Gastroesophageal sphincter (tissue), 4 donors: ENCODE data around the gene NEDD4L. TPM values are rescaled to one million over a fixed set of nuclear protein-coding genes. Genes with fewer than 3 reads are reported as not detected.

Experiments used
- ATAC-seq: fragments of 150-250 bp; one replicate; pipeline ENCODE4 v1.9.1; 2016; ENCODE audit warnings: mild to moderate bottlenecking, moderate library complexity
- H3K27ac ChIP-seq, 4 donors: fragments of 200-600 bp; sonication (generic) in 3 of 4; 1 replicate in 3 of 4; 2 replicates in 1 of 4; pipeline ENCODE4 v1.5.1; 2016 to 2019
- H3K27me3 ChIP-seq: fragments of 200-600 bp; sonication (generic); one replicate; pipeline ENCODE4 v1.5.1; 2019
- H3K36me3 ChIP-seq, 2 donors: fragments of 200-600 bp; sonication (generic); one replicate each; pipeline ENCODE4 v1.5.1; 2019; ENCODE audit warnings: control low read depth in 1 of 2
- H3K4me1 ChIP-seq, 3 donors: fragments of 200-600 bp; sonication (generic); 1 replicate in 2 of 3; 2 replicates in 1 of 3; pipeline ENCODE4 v1.5.1; 2016 to 2019; ENCODE audit warnings: control low read depth in 2 of 3
- H3K4me3 ChIP-seq, 2 donors: fragments of 200-600 bp; sonication (generic); one replicate each; pipeline ENCODE4 v1.5.1; 2019; ENCODE audit warnings: mild to moderate bottlenecking in 1 of 2, moderate library complexity in 1 of 2
- H3K9me3 ChIP-seq, 3 donors: fragments of 200-600 bp; sonication (generic); one replicate each; pipeline ENCODE4 v1.5.1; 2017 to 2019; ENCODE audit warnings: control low read depth in 2 of 3
- EP300 ChIP-seq: sonication (generic); formaldehyde crosslinking; IDR thresholded peaks from one replicate; pipeline ENCODE4 v1.6.1; 2017; ENCODE audit warnings: antibody characterized with exemption, mild to moderate bottlenecking
- POLR2A ChIP-seq, 2 donors: fragments of 450-650 bp; IDR thresholded peaks; one replicate each; pipeline ENCODE4 v1.6.1; 2017; ENCODE audit warnings: antibody characterized with exemption in 2 of 2, mild to moderate bottlenecking in 2 of 2, moderate library complexity in 1 of 2
- POLR2AphosphoS5 ChIP-seq: sonication (generic); formaldehyde crosslinking; IDR thresholded peaks from one replicate; pipeline ENCODE4 v1.6.1; 2017; ENCODE audit warnings: antibody characterized with exemption
- WGBS, 2 donors: methylation state at CpG; one replicate each; pipeline ENCODE4 v1.1.5; 2018; ENCODE audit warnings: low coverage in 1 of 2; 5-methylcytosine and 5-hydroxymethylcytosine counted together
- total RNA-seq, 4 donors: library from RNA; depleted of rRNA; stranded (reverse); fragments of >200 nt; gene quantifications; one replicate each; pipeline ENCODE4 v1.1.0, GENCODE V29; 2016
- TF ChIP-seq, protein P1 (sequence below), 4 experiments: fragments of 200-600 bp in 2 of 4; fragments of 450-650 bp in 2 of 4; sonication (generic) in 1 of 4; IDR thresholded peaks; one replicate each; pipeline ENCODE4 v1.5.1; 2017 to 2019; ENCODE audit warnings: antibody characterized with exemption in 4 of 4, mild to moderate bottlenecking in 2 of 4, moderate library complexity in 2 of 4

NEDD4L gene
- total RNA-seq, 4 donors from 2014 or later: 37.0 to 50.9 (median 43.0) TPM

DNA sequence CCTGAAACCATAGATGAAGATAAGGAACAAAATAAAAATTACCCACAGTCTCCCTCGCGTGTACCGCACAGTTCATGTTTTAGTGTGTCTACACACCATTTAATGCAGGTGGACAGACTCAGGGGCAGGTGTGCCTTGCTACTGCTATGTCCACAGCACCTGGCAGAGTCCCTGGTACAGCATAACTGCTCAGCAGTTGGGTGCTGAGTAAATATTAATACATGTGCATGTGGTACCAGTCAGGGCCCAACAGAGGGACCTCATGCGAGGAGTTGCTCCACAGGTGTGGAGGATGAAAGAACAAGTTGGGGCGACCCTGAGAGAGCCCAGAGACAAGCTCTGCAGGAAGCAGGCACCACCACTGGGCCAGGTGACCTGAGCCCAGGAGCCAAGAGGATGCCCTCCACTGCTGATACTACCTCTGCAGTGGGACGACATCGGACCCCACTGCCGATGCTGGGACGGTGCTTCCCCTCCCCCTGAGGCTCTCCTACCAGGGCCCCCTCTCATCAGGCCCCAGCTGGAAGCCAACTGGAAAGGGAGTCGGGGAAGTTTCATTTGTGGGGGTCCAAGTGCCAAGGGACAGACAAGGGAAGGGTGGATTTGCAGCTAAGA is 100.8 kb downstream of the NEDD4L start:
- no peak for ATAC-seq

GRCh38 chr18:58146099-58146498 is 102.1 kb downstream of the NEDD4L start:
- H3K9me3 ChIP-seq: no peaks in the 10 kb centered on the region
- no peaks in the 10 kb centered on the region for H3K36me3 ChIP-seq
- TF ChIP-seq, protein P1, sequence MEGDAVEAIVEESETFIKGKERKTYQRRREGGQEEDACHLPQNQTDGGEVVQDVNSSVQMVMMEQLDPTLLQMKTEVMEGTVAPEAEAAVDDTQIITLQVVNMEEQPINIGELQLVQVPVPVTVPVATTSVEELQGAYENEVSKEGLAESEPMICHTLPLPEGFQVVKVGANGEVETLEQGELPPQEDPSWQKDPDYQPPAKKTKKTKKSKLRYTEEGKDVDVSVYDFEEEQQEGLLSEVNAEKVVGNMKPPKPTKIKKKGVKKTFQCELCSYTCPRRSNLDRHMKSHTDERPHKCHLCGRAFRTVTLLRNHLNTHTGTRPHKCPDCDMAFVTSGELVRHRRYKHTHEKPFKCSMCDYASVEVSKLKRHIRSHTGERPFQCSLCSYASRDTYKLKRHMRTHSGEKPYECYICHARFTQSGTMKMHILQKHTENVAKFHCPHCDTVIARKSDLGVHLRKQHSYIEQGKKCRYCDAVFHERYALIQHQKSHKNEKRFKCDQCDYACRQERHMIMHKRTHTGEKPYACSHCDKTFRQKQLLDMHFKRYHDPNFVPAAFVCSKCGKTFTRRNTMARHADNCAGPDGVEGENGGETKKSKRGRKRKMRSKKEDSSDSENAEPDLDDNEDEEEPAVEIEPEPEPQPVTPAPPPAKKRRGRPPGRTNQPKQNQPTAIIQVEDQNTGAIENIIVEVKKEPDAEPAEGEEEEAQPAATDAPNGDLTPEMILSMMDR (IDR thresholded peaks at IDR 0.05): no peak
- no peak for TF ChIP-seq EP300
- TF ChIP-seq POLR2A (IDR thresholded peaks at IDR 0.05): no peak
- TF ChIP-seq POLR2AphosphoS5: no peak
- ATAC-seq: no peak
- no peaks in the 10 kb centered on the region for H3K27me3 ChIP-seq
- WGBS, 2 donors: 84 to 99% methylated on average over 5 to 7 of the region's 8 CpGs
- H3K4me1 ChIP-seq: peaks cover 0 to 34% (median 0%) of the 10 kb centered on the region in 3 donors
- H3K27ac ChIP-seq: no peak overlapping the region
- no peak overlapping the region for H3K4me3 ChIP-seq

More for the DNA sequence above, 100.8 kb downstream of the NEDD4L start:
- H3K4me3 ChIP-seq: no peak overlapping the region
- H3K4me1 ChIP-seq: peaks cover 0 to 34% (median 0%) of the 10 kb centered on the region in 3 donors
- H3K27ac ChIP-seq: no peak overlapping the region
- TF ChIP-seq, protein P1 (IDR thresholded peaks at IDR 0.05): no peak
- no peak for TF ChIP-seq POLR2A (IDR thresholded peaks at IDR 0.05)
- TF ChIP-seq EP300: no peak
- no peak for TF ChIP-seq POLR2AphosphoS5
- H3K36me3 ChIP-seq: no peaks in the 10 kb centered on the region
- no peaks in the 10 kb centered on the region for H3K9me3 ChIP-seq
- WGBS, 2 donors: 70 to 88% methylated on average over 2 to 5 of the region's 10 CpGs
- H3K27me3 ChIP-seq: no peaks in the 10 kb centered on the region

DNA sequence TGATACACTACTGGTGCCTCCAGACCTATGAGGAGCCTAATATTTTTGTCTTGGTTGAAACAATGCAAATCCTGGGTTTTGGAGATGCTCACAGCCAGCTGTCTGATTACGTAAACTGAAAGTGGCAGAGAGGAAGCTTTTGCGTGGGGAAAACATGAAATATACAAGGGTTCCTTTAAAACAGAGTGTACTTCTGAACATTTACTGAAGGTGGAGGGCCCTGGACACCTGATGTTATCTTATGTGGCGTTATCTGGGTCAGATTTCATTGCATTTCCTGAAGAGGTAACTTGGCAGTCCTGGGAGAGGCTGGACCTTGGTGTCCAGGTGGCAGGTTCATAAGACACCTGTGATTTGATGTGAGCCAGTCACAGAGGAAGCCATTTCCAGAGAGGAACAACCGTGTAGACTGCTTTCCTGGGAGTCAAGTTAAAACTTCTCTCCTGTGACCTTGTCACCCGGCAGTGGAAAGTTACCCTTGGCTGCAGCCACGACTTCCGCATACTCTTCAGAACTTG is 105.0 kb downstream of the NEDD4L start:
- WGBS, 2 donors: 92 to 96% methylated on average over 3 to 5 of the region's 7 CpGs
- Histone ChIP-seq H3K36me3 (no peaks in the 10 kb centered on the region), H3K4me1 (peaks cover 0 to 24% (median 0%) of the 10 kb centered on the region in 3 donors), H3K4me3 (no peak overlapping the region), H3K27ac (no peak overlapping the region), H3K27me3 (no peaks in the 10 kb centered on the region), H3K9me3 (no peaks in the 10 kb centered on the region)
- ATAC-seq: no peak
- no peak for TF ChIP-seq EP300
- no peak for TF ChIP-seq POLR2A (IDR thresholded peaks at IDR 0.05)
- no peak for TF ChIP-seq POLR2AphosphoS5
- TF ChIP-seq, protein P1 (IDR thresholded peaks at IDR 0.05): no peak

DNA sequence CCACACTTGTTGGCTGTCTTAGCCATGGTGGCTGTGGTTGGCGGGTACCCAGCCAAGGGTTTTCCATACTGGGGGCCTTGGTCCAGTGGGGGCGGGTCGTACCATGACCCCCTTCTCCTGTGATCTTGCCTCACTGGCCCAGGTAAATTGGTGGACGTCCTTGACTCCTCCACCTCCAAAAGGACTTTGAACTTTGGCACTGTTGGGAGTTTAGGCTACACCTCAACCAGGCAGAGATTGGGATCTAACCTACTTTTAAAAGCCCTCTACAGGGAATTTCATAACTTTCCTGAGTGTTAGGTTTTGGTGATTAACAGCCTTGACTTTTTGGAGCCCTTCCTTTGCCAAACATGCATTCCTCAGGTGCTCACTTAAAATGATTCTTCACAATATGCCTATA is 106.7 kb downstream of the NEDD4L start:
- H3K36me3 ChIP-seq: no peaks in the 10 kb centered on the region
- no peak for TF ChIP-seq EP300
- no peak for TF ChIP-seq POLR2A (IDR thresholded peaks at IDR 0.05)
- TF ChIP-seq, protein P1 (IDR thresholded peaks at IDR 0.05): no peak
- TF ChIP-seq POLR2AphosphoS5: no peak
- H3K27ac ChIP-seq: no peak overlapping the region
- no peak for ATAC-seq
- no peaks in the 10 kb centered on the region for H3K27me3 ChIP-seq
- no peaks in the 10 kb centered on the region for H3K9me3 ChIP-seq
- 100% methylated on average over 1 of the region's 4 CpGs; no CpG with 5 or more reads in 1 of the 2 donors for WGBS, 2 donors
- H3K4me3 ChIP-seq: no peak overlapping the region
- peaks cover 0 to 24% (median 0%) of the 10 kb centered on the region in 3 donors for H3K4me1 ChIP-seq

GRCh38 chr18:58152216-58152615 is 108.2 kb downstream of the NEDD4L start:
- Histone ChIP-seq H3K4me1 (peaks cover 0 to 21% (median 0%) of the 10 kb centered on the region in 3 donors), H3K36me3 (no peaks in the 10 kb centered on the region), H3K9me3 (no peaks in the 10 kb centered on the region), H3K4me3 (no peak overlapping the region), H3K27me3 (no peaks in the 10 kb centered on the region), H3K27ac (no peak overlapping the region)
- TF ChIP-seq POLR2AphosphoS5: no peak
- TF ChIP-seq, protein P1 (IDR thresholded peaks at IDR 0.05): no peak
- TF ChIP-seq POLR2A (IDR thresholded peaks at IDR 0.05): no peak
- no peak for TF ChIP-seq EP300
- ATAC-seq: no peak
- WGBS, 2 donors: 94 to 98% methylated on average over 2 to 3 of the region's 3 CpGs
